GM10266 (cell line): ENCODE measurements around the gene PGC.
A peak's percentile ranks its signal among the peaks of the same experiment; 100 is the strongest.

Experiments used
- DNase-seq: peaks from one replicate; pipeline ENCODE4 v3.0.0; 2012; ENCODE audit errors: extremely low spot score
- CTCF ChIP-seq: IDR thresholded peaks from 2 replicates; pipeline ENCODE4 v1.5.1; 2012; ENCODE audit warnings: mild to moderate bottlenecking, low read depth; ENCODE audit not compliant: control insufficient read depth, insufficient read depth; ENCODE audit errors: missing control alignments

PGC gene

DNA sequence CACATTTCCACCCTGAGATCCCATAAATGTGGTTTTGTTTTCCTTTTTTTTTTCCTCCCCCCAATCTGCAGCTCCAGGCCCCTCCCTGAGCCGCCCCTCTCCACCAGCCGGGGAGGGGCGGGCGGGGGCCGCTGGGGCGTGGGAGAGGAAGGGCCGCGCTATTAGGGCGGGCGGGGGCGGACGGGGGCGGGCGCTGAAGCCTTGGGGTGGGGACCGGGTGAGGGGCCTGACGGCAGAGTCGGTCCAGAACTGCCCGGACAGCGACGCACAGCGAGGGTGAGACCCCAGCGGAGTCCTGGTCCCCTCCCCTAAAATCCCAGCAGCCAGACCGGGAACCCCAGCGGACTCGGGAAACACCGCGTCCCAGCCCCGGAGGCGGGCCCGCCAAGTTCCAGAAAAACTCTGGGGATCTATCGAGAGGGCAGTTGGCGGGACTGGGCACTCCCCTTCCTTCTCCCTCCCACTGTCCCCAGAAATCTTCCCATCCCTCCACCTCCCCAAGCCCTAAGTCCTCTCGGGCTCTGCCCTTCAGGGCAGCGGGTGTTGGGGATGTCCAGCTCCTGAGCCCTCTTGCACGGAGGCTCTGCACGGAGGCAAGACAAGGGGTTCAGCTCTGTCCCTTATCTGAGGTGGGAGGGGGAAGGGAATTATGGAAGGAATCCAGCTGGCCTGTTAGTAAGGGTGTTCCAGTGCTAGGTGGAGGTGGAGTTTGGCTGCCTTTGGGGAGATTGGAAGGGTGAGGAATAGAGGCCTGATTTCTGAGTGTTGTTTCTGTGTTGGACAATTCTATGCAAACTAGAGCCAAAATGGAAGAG, 33.6 kb upstream of the PGC start, which contains the start of gene PRICKLE4:
Gene PRICKLE4, plus strand, starts transcription at position 232 of the 815 bp plus-strand sequence. CDS start 2,692 bp downstream, outside the sequence.
- no peak for TF ChIP-seq CTCF
- no peak for DNase-seq

DNA sequence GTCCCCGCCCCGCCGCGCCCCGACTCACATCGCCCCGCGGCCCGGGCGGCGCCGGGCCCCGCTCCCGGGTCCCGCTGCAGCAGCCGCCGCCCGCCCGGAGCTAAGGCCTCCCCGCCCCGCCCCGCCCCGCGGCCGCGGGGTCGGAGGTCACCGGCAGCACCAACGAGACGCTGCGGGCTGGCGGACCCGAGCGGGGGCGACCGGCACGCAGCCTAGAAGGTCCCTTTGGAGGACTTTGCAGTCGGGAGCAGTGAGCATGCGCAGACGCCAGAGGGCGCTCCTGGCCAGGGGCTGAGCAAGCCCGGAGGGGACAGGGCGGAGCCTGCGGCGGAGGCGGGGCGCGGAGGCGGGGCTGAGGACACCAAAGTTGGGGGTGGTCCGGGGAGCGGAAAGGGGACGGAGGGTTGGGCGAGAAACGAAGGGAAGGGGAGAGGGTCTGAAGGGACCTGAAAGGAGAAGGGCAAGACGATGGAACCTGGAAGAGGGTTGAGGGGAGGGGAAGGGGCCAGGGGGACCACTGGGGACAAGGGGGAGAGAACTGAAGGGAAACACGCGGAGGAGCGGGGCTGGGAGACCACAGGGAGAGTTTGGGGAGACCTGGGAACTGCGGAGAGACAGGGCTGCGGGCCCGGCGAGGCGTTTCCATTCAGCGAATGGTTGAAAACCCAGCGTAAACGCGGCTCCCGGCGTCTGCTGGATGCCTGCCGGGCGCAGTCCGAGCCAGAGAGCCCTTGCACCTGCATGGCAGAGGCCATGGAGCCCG, 32.8 kb upstream of the PGC start, which contains the start of gene FRS3:
Gene FRS3, minus strand, starts transcription at position 113 of the 763 bp plus-strand sequence. CDS start 2,913 bp downstream, outside the sequence.
- peak; percentile 98 for TF ChIP-seq CTCF
- peak; percentile 99 for DNase-seq

GRCh38 chr6:41779336-41779735, 32.1 kb upstream of the PGC start:
- TF ChIP-seq CTCF = no peak
- peak; percentile 51 for DNase-seq

GRCh38 chr6:41778895-41779294, 31.7 kb upstream of the PGC start:
- no peak for TF ChIP-seq CTCF
- no peak for DNase-seq

GRCh38 chr6:41777551-41778285, 30.5 kb upstream of the PGC start:
- TF ChIP-seq CTCF = no peak
- DNase-seq = no peak

GRCh38 chr6:41775293-41775882, 28.2 kb upstream of the PGC start:
- no peak for DNase-seq
- TF ChIP-seq CTCF = no peak
